Measurements from ENCODE around the gene CCDC91. TPM values are rescaled to one million over a fixed set of nuclear protein-coding genes. Genes with fewer than 3 reads are reported as not detected.
A peak's percentile ranks its signal among the peaks of the same experiment; 100 is the strongest.
"Not testable (repeated sequence)": the region's sequence is repeated elsewhere in the genome, so short reads cannot be mapped to it uniquely, and the experiment has no call there.

Gene CCDC91
- total RNA-seq, 2 donors from 2014 or later: 62.5 to 65.3 TPM

DNA sequence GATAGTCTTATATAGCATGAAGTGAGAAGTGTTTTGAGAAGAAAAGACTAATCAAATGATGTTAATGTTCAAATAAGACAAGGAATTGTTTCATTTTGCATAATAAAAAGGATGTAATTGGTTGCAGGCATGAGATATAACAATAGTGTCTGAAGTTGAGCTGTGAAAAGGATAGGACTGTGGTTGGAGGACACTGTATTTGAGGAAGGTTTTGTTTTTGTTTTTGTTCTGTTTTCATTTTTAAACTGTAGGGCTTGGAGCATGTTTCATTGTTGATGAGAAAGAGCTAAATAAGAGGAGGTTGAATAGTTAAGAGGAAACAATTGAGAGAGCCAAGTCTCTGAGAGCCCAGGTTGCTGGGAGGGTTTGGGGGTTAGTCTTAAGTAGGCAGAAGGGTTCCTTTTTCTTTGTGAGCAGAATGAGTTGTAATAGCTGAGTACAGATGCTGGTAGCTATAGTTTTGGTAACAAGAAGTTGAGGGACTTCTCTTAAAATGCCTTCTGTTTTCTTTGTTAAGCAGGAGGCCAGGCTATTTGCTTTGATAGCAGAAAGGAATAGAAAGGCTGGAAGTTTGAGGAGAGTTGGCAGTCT, 58.4 kb downstream of the CCDC91 start:
- Mint-ChIP-seq H3K4me1 (peaks cover 68% of the 10 kb centered on the region), H3K36me3 (ENCODE audit: low read depth) (no peaks in the 10 kb centered on the region), H3K4me3 (peak overlapping the region; percentile 22), H3K27me3 (no peaks in the 10 kb centered on the region), H3K27ac (peak overlapping the region; percentile 68)
- ATAC-seq (peak; percentile 20), DNase-seq (no peak)
- no peaks in the 10 kb centered on the region for H3K9me3 ChIP-seq (ENCODE audit: control insufficient read depth, low read length, poor library complexity, severe bottlenecking)

GRCh38 chr12:28253161-28253641, 62.9 kb downstream of the CCDC91 start:
- Mint-ChIP-seq H3K27ac (peak overlapping the region; percentile 94), H3K4me3 (peak overlapping the region; percentile 86), H3K27me3 (no peaks in the 10 kb centered on the region), H3K4me1 (peaks cover 54% of the 10 kb centered on the region), H3K36me3 (ENCODE audit: low read depth) (no peaks in the 10 kb centered on the region)
- no peaks in the 10 kb centered on the region for H3K9me3 ChIP-seq (ENCODE audit: control insufficient read depth, low read length, poor library complexity, severe bottlenecking)
- DNase-seq (no peak), ATAC-seq (peak; percentile 88)

DNA sequence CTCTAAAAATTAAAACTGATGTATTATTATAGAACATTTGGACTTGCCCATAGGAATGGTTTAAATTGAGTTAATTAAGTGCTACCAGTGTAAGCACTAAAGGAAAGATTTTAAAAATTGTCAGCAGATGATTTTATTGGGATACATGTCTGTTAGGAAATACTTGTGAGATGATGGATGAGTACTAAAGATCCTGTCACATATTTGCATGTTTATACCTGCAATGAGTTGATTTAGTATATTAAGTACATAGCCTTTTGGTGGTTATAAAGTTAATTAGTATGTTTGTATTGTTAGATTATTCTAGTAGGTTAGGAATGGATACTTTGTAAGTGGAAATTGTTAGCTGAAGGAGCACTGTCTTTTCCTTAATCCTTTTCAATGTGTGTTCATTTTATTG, 67.2 kb downstream of the CCDC91 start:
- ATAC-seq (no peak), DNase-seq (no peak)
- H3K9me3 ChIP-seq (ENCODE audit: control insufficient read depth, low read length, poor library complexity, severe bottlenecking): no peaks in the 10 kb centered on the region
- peaks cover 3% of the 10 kb centered on the region for H3K36me3 Mint-ChIP-seq (ENCODE audit: low read depth)
- H3K4me3 Mint-ChIP-seq: no peak overlapping the region
- no peak overlapping the region for H3K27ac Mint-ChIP-seq
- H3K4me1 Mint-ChIP-seq: peaks cover 24% of the 10 kb centered on the region
- H3K27me3 Mint-ChIP-seq: no peaks in the 10 kb centered on the region

- no peak for ATAC-seq
- Mint-ChIP-seq H3K4me1 (peaks cover 8% of the 10 kb centered on the region), H3K27ac (no peak overlapping the region), H3K27me3 (no peaks in the 10 kb centered on the region), H3K36me3 (ENCODE audit: low read depth) (peaks cover 3% of the 10 kb centered on the region), H3K4me3 (no peak overlapping the region)
- no peaks in the 10 kb centered on the region for H3K9me3 ChIP-seq (ENCODE audit: control insufficient read depth, low read length, poor library complexity, severe bottlenecking)
- no peak for DNase-seq
These were observed 68.7 kb downstream of the CCDC91 start for GRCh38 chr12:28258998-28259397.

DNA sequence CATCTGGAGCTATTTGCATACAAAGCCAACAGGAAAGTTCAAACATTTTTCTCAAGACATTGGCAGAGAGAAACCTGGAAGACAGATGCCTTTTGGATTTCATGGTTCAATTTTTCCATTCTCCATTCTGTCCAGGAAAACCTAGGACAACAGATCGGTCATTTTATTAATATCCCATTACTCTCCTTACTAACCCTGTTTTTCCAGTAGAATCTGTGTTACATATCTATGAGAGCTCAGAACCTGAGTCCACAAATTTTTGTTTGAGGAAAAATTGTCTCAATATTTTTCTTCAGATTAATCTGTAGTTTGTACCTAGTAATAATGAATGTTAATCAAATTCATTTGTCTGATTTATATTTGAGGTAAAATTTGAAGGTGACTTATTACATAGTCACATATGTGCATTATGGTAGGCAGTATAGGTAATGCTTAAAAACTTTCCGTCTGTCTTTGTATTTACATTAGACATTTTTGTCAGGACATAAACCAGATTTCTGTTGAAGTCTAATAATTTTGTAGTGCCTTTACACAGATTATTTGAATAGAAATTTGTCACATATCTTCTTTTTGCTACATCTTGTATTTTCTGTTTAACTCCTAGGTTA, 75.3 kb downstream of the CCDC91 start:
- Mint-ChIP-seq H3K36me3 (ENCODE audit: low read depth) (peaks cover 3% of the 10 kb centered on the region), H3K27ac (no peak overlapping the region), H3K4me1 (peaks cover 8% of the 10 kb centered on the region), H3K27me3 (no peaks in the 10 kb centered on the region), H3K4me3 (no peak overlapping the region)
- no peaks in the 10 kb centered on the region for H3K9me3 ChIP-seq (ENCODE audit: control insufficient read depth, low read length, poor library complexity, severe bottlenecking)
- no peak for DNase-seq
- ATAC-seq: no peak

DNA sequence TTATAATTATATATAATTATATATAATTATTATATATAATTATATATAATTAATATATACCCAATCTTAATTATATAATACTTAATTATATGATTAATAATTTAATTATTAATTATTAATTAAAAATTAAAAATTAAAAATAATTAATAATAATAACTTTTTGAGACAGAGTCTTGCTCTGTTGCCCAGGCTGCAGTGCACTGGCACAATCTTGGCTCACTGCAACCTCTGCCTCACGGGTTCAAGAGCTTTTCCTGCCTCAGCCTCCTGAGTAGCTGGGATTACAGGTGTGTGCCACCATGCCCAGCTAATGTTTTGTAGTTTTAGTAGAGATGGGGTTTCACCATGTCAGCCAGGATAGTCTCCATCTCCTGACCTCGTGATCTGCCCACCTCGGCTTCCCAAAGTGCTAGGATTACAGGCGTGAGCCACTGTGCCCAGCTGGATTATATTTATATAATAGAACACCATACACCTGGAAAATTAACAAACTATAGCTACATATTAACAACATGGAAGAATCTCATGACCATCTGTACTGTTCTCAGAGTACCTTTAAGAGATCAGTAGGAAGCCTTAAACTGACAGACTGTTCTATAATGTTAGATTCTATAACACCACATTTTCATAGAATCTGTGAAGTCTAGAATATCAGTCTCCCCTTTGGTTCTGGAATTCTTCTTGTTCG, 77.8 kb downstream of the CCDC91 start:
- H3K36me3 Mint-ChIP-seq (ENCODE audit: low read depth); H3K27ac Mint-ChIP-seq; H3K27me3 Mint-ChIP-seq; H3K9me3 ChIP-seq (ENCODE audit: control insufficient read depth, low read length, poor library complexity, severe bottlenecking); ATAC-seq; H3K4me1 Mint-ChIP-seq; DNase-seq; H3K4me3 Mint-ChIP-seq: not testable (repeated sequence)

GRCh38 chr12:28268608-28269229, 78.5 kb downstream of the CCDC91 start:
- Mint-ChIP-seq H3K4me3 (no peak overlapping the region), H3K27ac (no peak overlapping the region), H3K4me1 (no peaks in the 10 kb centered on the region), H3K27me3 (no peaks in the 10 kb centered on the region), H3K36me3 (ENCODE audit: low read depth) (no peaks in the 10 kb centered on the region)
- ATAC-seq (no peak), DNase-seq (no peak)
- no peaks in the 10 kb centered on the region for H3K9me3 ChIP-seq (ENCODE audit: control insufficient read depth, low read length, poor library complexity, severe bottlenecking)

DNA sequence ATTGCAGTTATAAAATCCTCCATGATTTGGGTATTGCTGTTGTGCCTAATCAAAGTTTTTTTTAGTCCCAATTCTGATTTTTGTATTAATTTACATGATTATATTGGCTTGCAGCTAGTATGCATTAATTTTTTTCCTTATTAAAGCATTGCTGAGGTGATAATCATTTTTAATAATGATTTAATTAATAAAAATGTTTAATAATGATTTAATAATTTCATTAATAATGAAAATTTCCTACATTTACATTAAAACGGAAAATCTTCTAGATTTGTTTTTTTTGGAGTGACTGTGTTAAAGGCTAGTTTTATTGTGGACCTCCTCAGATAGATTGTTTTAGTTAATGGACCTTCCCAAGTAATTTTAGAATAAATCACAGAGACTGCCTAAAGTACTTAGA, 79.6 kb downstream of the CCDC91 start:
- H3K27ac Mint-ChIP-seq: no peak overlapping the region
- peaks cover 2% of the 10 kb centered on the region for H3K36me3 Mint-ChIP-seq (ENCODE audit: low read depth)
- DNase-seq (no peak), ATAC-seq (no peak)
- H3K27me3 Mint-ChIP-seq: no peaks in the 10 kb centered on the region
- no peak overlapping the region for H3K4me3 Mint-ChIP-seq
- H3K9me3 ChIP-seq (ENCODE audit: control insufficient read depth, low read length, poor library complexity, severe bottlenecking): no peaks in the 10 kb centered on the region
- H3K4me1 Mint-ChIP-seq: no peaks in the 10 kb centered on the region

GRCh38 chr12:28278499-28278898, 88.2 kb downstream of the CCDC91 start:
- no peaks in the 10 kb centered on the region for H3K27me3 Mint-ChIP-seq
- no peak overlapping the region for H3K4me3 Mint-ChIP-seq
- DNase-seq: no peak
- H3K27ac Mint-ChIP-seq: peak overlapping the region; percentile 39
- H3K4me1 Mint-ChIP-seq: peaks cover 13% of the 10 kb centered on the region
- ATAC-seq: no peak
- H3K36me3 Mint-ChIP-seq (ENCODE audit: low read depth): peaks cover 6% of the 10 kb centered on the region
- H3K9me3 ChIP-seq (ENCODE audit: control insufficient read depth, low read length, poor library complexity, severe bottlenecking): no peaks in the 10 kb centered on the region

DNA sequence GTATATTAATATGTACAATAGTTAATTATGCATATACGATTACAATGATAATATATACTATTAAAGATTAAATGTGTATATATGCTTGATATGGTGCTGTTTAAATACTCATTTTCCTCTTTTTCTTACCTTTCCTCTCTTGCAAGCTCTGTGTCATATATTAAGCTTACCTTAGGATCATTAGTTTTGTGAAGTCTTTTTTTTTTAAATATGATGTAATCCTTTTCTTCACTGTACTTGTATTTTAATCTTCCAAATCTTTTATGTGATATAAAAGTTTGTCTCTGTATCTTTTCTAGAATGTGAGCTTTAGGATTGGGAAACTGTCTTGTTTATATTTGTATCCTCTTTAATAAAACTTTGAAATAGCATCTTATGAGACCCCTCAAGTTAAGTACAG, 88.7 kb downstream of the CCDC91 start:
- Mint-ChIP-seq H3K4me3 (no peak overlapping the region), H3K36me3 (ENCODE audit: low read depth) (peaks cover 6% of the 10 kb centered on the region), H3K27me3 (no peaks in the 10 kb centered on the region), H3K27ac (no peak overlapping the region), H3K4me1 (peaks cover 13% of the 10 kb centered on the region)
- H3K9me3 ChIP-seq (ENCODE audit: control insufficient read depth, low read length, poor library complexity, severe bottlenecking): peaks cover 3% of the 10 kb centered on the region
- no peak for ATAC-seq
- no peak for DNase-seq

GRCh38 chr12:28286352-28286751, 96.1 kb downstream of the CCDC91 start:
- Mint-ChIP-seq H3K36me3 (ENCODE audit: low read depth) (peaks cover 7% of the 10 kb centered on the region), H3K27ac (no peak overlapping the region), H3K27me3 (no peaks in the 10 kb centered on the region), H3K4me3 (no peak overlapping the region), H3K4me1 (no peaks in the 10 kb centered on the region)
- DNase-seq (no peak), ATAC-seq (no peak)
- peaks cover 10% of the 10 kb centered on the region for H3K9me3 ChIP-seq (ENCODE audit: control insufficient read depth, low read length, poor library complexity, severe bottlenecking)

DNA sequence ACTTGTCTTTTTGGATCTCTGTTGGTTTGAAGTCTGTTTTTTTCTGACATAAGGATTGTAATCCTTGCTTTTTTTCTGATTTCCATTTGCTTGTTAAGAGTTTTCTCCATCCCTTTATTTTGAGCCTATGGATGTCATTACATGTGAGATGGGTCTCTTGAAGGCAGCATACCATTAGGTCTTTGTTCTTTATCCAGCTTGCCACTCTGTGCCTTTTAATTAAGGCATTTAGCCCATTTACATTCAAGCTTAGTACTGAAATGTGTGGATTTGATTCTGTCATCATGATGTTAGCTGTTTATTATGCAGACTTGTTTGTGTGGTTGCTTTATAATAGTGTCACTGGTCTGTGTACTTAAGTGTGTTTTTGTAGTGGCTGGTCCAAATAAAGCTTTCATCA, 100.0 kb downstream of the CCDC91 start:
- Mint-ChIP-seq H3K27ac (no peak overlapping the region), H3K4me1 (peaks cover 3% of the 10 kb centered on the region), H3K4me3 (no peak overlapping the region), H3K27me3 (no peaks in the 10 kb centered on the region), H3K36me3 (ENCODE audit: low read depth) (peaks cover 7% of the 10 kb centered on the region)
- ATAC-seq (no peak), DNase-seq (no peak)
- H3K9me3 ChIP-seq (ENCODE audit: control insufficient read depth, low read length, poor library complexity, severe bottlenecking): peaks cover 7% of the 10 kb centered on the region

- DNase-seq (no peak), ATAC-seq (no peak)
- H3K27ac Mint-ChIP-seq: no peak overlapping the region
- H3K36me3 Mint-ChIP-seq (ENCODE audit: low read depth): peaks cover 7% of the 10 kb centered on the region
- H3K4me1 Mint-ChIP-seq: peaks cover 3% of the 10 kb centered on the region
- H3K27me3 Mint-ChIP-seq: no peaks in the 10 kb centered on the region
- H3K4me3 Mint-ChIP-seq: no peak overlapping the region
- H3K9me3 ChIP-seq (ENCODE audit: control insufficient read depth, low read length, poor library complexity, severe bottlenecking): peaks cover 7% of the 10 kb centered on the region
These were observed 102.4 kb downstream of the CCDC91 start for GRCh38 chr12:28292699-28293098.
